Loucy (cell line): Measurements from ENCODE around the gene PIGW.

ENCODE experiments used
- H2AFZ ChIP-seq: fragments of 200-600 bp; sonication (generic); 2 replicates; pipeline ENCODE4 v1.6.0; 2016; ENCODE audit warnings: antibody characterized with exemption, mild to moderate bottlenecking, low read length, moderate library complexity
- H3F3A ChIP-seq: fragments of 200-600 bp; 2 replicates; pipeline ENCODE4 v1.6.0; 2016; ENCODE audit warnings: antibody characterized with exemption, low read depth, mild to moderate bottlenecking
- H3K27me3 ChIP-seq: fragments of 200-600 bp; sonication (generic); 2 replicates; pipeline ENCODE4 v1.6.1; 2014; ENCODE audit warnings: low read length, mild to moderate bottlenecking; ENCODE audit not compliant: insufficient read depth, poor library complexity, severe bottlenecking
- H3K36me3 ChIP-seq: fragments of 200-600 bp; sonication (generic); 2 replicates; pipeline ENCODE4 v1.6.1; 2016; ENCODE audit warnings: low read length; ENCODE audit not compliant: insufficient read depth
- H3K4me1 ChIP-seq: fragments of 200-600 bp; sonication (generic); 2 replicates; pipeline ENCODE4 v1.5.1; 2014; ENCODE audit warnings: low read length, mild to moderate bottlenecking; ENCODE audit not compliant: insufficient read depth, poor library complexity, severe bottlenecking
- H3K4me2 ChIP-seq: fragments of 200-600 bp; sonication (generic); 2 replicates; pipeline ENCODE4 v1.6.0; 2014; ENCODE audit warnings: antibody characterized with exemption, low read length, low read depth, mild to moderate bottlenecking; ENCODE audit not compliant: poor library complexity, severe bottlenecking
- H3K4me3 ChIP-seq: fragments of 200-600 bp; sonication (generic); 2 replicates; pipeline ENCODE4 v1.5.1; 2014; ENCODE audit warnings: low read length, mild to moderate bottlenecking, mixed read lengths; ENCODE audit not compliant: poor library complexity, severe bottlenecking
- H3K79me2 ChIP-seq: fragments of 200-600 bp; sonication (generic); 2 replicates; pipeline ENCODE4 v1.6.1; 2014; ENCODE audit warnings: low read length; ENCODE audit not compliant: insufficient read depth
- H3K9ac ChIP-seq: fragments of 200-600 bp; sonication (generic); 2 replicates; pipeline ENCODE4 v1.6.0; 2014; ENCODE audit warnings: mild to moderate bottlenecking, low read depth, low read length, moderate library complexity; ENCODE audit not compliant: poor library complexity, severe bottlenecking
- H3K9me2 ChIP-seq: fragments of 200-600 bp; sonication (generic); replicated peaks from 2 replicates; pipeline ENCODE4 v1.6.1; 2016; ENCODE audit warnings: low read depth, low read length, mixed read lengths
- H3K9me3 ChIP-seq: fragments of 200-600 bp; sonication (generic); 2 replicates; pipeline ENCODE4 v1.6.1; 2014; ENCODE audit warnings: mild to moderate bottlenecking, antibody characterized with exemption, low read length, low read depth; ENCODE audit not compliant: insufficient read depth
- H4K20me1 ChIP-seq: fragments of 200-600 bp; sonication (generic); 2 replicates; pipeline ENCODE4 v1.6.0; 2014; ENCODE audit warnings: antibody characterized with exemption, low read length, mild to moderate bottlenecking; ENCODE audit not compliant: insufficient read depth, poor library complexity, severe bottlenecking
- CTCF ChIP-seq: fragments of 200-600 bp; sonication (generic); conservative IDR thresholded peaks from 2 replicates; pipeline ENCODE4 v1.5.1; 2014; ENCODE audit warnings: mild to moderate bottlenecking, antibody characterized with exemption, low read length
- EZH2phosphoT487 ChIP-seq: fragments of 200-600 bp; IDR thresholded peaks from 2 replicates; pipeline ENCODE4 v1.6.1; 2018; ENCODE audit warnings: antibody characterized with exemption, mild to moderate bottlenecking, moderate library complexity, borderline replicate concordance

Gene PIGW, protein sequence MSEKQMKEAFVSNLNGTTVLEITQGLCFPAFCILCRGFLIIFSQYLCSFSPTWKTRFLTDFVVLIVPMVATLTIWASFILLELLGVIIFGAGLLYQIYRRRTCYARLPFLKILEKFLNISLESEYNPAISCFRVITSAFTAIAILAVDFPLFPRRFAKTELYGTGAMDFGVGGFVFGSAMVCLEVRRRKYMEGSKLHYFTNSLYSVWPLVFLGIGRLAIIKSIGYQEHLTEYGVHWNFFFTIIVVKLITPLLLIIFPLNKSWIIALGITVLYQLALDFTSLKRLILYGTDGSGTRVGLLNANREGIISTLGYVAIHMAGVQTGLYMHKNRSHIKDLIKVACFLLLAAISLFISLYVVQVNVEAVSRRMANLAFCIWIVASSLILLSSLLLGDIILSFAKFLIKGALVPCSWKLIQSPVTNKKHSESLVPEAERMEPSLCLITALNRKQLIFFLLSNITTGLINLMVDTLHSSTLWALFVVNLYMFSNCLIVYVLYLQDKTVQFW

DNA sequence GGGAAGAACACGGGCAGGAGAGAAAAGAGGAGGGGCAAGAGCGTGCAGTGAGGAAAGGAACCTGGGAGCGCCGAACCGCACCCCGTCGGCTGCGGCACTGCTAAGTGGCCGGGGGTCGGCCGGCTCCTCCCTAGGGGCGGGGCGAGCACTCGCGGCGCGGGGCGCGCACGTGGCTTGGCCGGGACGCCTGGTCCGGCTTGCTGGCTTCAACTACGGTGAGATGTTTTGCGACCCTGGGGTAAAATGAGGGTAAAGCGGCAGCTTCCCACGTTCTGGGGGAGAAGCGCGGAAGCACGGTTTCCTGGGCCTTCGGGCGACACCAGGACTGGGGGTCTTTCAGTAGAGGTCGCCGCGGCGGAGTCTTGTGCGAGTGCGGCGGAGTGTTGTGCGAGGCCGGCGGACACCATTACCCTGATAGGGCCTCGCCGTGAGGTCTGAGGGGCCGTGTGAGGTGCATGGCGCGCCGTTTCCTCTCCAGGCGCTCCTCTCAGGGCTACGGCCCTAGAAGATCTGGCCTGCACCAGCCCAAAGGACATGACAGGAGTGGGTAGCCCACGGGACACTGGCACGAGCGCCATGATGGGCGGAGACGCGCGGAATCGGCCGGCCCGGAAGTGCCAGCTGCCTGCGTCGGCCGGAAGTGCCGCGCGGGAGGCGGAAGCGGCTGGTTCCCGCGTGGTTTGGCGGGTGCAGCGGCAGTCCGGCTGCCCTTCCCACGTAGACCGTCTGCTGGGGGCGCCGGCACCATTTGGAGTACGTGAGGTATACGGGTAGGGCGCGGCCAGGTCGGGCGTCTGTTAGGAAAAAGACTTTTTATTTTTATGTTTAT is at the start of gene PIGW, which contains the start of gene MYO19:
PIGW (plus strand) TSS at position 148 of the 829 bp plus-strand sequence. CDS start 2,115 bp downstream, outside the sequence.
MYO19 (minus strand) TSS at position 29 of the 829 bp plus-strand sequence. CDS start 2,330 bp downstream, outside the sequence.
- H3K9ac ChIP-seq: peak within 1 kb of the TSS; percentile 93
- peaks cover 4% of the 10 kb centered on the region for H4K20me1 ChIP-seq
- H3K4me3 ChIP-seq: peak within 1 kb of the TSS; percentile 97
- peak within 1 kb of the TSS; percentile 97 for H2AFZ ChIP-seq
- no peaks in the 10 kb centered on the region for H3K9me3 ChIP-seq
- peak within 1 kb of the TSS; percentile 88 for H3K4me2 ChIP-seq
- TF ChIP-seq EZH2phosphoT487: no peak
- no peak; the same call in 1 of the 2 replicates for TF ChIP-seq CTCF
- H3K4me1 ChIP-seq: peaks cover 34% of the 10 kb centered on the region
- H3K27me3 ChIP-seq: no peaks in the 10 kb centered on the region
- 0 out of 2 replicates have a peak, but pooled peaks cover 2% of the 10 kb centered on the region for H3F3A ChIP-seq
- H3K79me2 ChIP-seq: peaks cover 49% of the 10 kb centered on the region
- no peaks in the 10 kb centered on the region for H3K9me2 ChIP-seq
- H3K36me3 ChIP-seq: peaks cover 6% of the 10 kb centered on the region; the same call in 1 of the 2 replicates

DNA sequence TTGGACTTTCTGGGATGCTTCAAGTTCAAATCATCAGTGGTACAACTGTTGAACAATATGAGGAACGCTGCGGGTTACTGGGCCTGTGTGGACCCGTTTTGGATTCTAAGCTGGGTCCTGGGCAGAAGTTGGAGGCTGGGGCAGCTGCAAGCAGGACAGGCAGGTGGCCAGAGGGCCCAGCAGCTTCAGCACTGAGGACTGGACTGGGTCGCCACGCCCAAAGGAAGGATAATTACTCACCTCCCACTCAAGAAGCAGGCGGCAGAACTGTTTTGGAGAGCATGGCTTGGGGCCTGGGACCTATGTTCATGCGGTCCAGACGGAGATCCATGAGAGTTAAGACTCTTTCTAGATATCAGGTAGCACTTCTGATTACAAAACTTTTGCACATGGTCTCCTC is 49.8 kb upstream of the PIGW start:
- Histone ChIP-seq H3K9ac (no peak overlapping the region), H3K36me3 (no peaks in the 10 kb centered on the region), H3K79me2 (peaks cover 35% of the 10 kb centered on the region), H3K9me2 (no peaks in the 10 kb centered on the region), H3K9me3 (no peaks in the 10 kb centered on the region), H2AFZ (no peak overlapping the region), H3K4me3 (no peak overlapping the region), H3K27me3 (no peaks in the 10 kb centered on the region), H4K20me1 (peaks cover 22% of the 10 kb centered on the region), H3K4me1 (peaks cover 22% of the 10 kb centered on the region), H3F3A (no peaks in the 10 kb centered on the region), H3K4me2 (no peak overlapping the region)
- TF ChIP-seq EZH2phosphoT487 (no peak), CTCF (no peak)

DNA sequence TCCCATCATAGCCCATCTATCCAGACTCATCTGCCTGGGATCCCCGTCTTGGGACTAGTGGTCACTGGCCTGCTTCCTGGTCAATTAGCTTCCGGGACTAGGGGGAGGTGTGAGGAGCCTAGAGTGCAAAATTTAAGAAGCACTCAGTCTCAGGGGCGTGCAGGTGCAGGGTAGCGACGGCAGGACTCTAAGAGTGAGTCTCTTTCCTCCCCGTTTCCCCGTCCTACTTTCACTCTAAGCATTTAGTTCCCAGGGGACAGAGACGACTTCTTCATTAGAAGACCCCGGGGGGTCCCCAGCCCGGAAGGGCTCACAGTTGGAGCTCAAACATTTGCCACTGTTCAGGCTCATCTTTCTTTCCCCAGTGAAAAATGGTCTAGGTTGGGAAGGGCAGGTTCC is 49.0 kb upstream of the PIGW start:
- Histone ChIP-seq H3K4me1 (peaks cover 22% of the 10 kb centered on the region), H3K4me2 (peak overlapping the region; percentile 92), H4K20me1 (peaks cover 30% of the 10 kb centered on the region), H2AFZ (peak overlapping the region; percentile 90), H3K79me2 (peaks cover 43% of the 10 kb centered on the region), H3K27me3 (no peaks in the 10 kb centered on the region), H3K36me3 (peaks cover 3% of the 10 kb centered on the region; the same call in 1 of the 2 replicates), H3K9me2 (no peaks in the 10 kb centered on the region), H3K9me3 (no peaks in the 10 kb centered on the region), H3K4me3 (peak overlapping the region; percentile 92), H3K9ac (peak overlapping the region; percentile 83), H3F3A (no peaks in the 10 kb centered on the region)
- no peak for TF ChIP-seq CTCF
- TF ChIP-seq EZH2phosphoT487: no peak
